B cell (primary cell): ENCODE data around the gene TAS2R40. TPM values are rescaled to one million over a fixed set of nuclear protein-coding genes. Genes with fewer than 3 reads are reported as not detected.
A peak's percentile ranks its signal among the peaks of the same experiment; 100 is the strongest.

Experiments used
- ATAC-seq: fragments of 200-7000 bp; cut with Tn5 transposase; one replicate; pipeline ENCODE4 v1.10.0; 2021; ENCODE audit warnings: low read depth, mild to moderate bottlenecking, moderate number of reproducible peaks, moderate library complexity
- CTCF ChIA-PET: fragments of 350-600 bp; sonication (Branson Sonifier 250); formaldehyde crosslinking; loops from one replicate; lab custom pipeline; 2021; ENCODE audit warnings: antibody characterized with exemption, inconsistent platforms; lab: Charles Lee
- POLR2A ChIA-PET: fragments of 350-600 bp; sonication (Branson Sonifier 250); formaldehyde crosslinking; loops from one replicate; lab custom pipeline; 2021; ENCODE audit warnings: antibody characterized with exemption; lab: Charles Lee
- DNase-seq: peaks from one replicate; pipeline ENCODE4 v3.0.0; 2013
- H2AFZ ChIP-seq: 2 replicates; pipeline ENCODE4 v1.6.1; 2012; ENCODE audit warnings: mild to moderate bottlenecking, low read depth, low read length; ENCODE audit not compliant: insufficient read depth, poor library complexity, severe bottlenecking
- H3K27ac ChIP-seq, 2 donors: 1 replicate in 1 of 2; 2 replicates in 1 of 2; pipeline ENCODE4 v1.5.1; 2012 to 2013; ENCODE audit warnings: low read length in 2 of 2, mild to moderate bottlenecking in 2 of 2, moderate library complexity in 1 of 2
- H3K27me3 ChIP-seq, 4 experiments: fragments of 200-600 bp in 1 of 4; sonication (generic) in 1 of 4; replicated peaks in 1 of 4; 1 replicate in 2 of 4; 2 replicates in 2 of 4; pipeline versions ENCODE4 v1.6.1 to v1.7.0; 2013 to 2016; ENCODE audit warnings: low read length in 3 of 4, mild to moderate bottlenecking in 2 of 4, mixed read lengths in 1 of 4, moderate library complexity in 1 of 4; ENCODE audit not compliant: insufficient read depth in 4 of 4, control insufficient read depth in 3 of 4; ENCODE audit errors: control extremely low read depth in 1 of 4
- H3K36me3 ChIP-seq, 2 experiments: replicated peaks in 1 of 2; 1 replicate in 1 of 2; 2 replicates in 1 of 2; pipeline versions ENCODE4 v1.6.1 to v1.7.1; 2013; ENCODE audit warnings: low read length in 1 of 2; ENCODE audit not compliant: insufficient read depth in 2 of 2, control insufficient read depth in 1 of 2; ENCODE audit errors: control extremely low read depth in 1 of 2, extremely low read depth in 1 of 2
- H3K4me1 ChIP-seq, 2 donors: fragments of 200-600 bp in 1 of 2; sonication (generic) in 1 of 2; 1 replicate in 1 of 2; 2 replicates in 1 of 2; pipeline versions ENCODE4 v1.5.1 to v1.6.1; 2013 to 2017; ENCODE audit warnings: low read length in 2 of 2; ENCODE audit not compliant: control insufficient read depth in 2 of 2, insufficient read depth in 2 of 2
- H3K4me2 ChIP-seq: replicated peaks from 2 replicates; pipeline ENCODE3; 2012; ENCODE audit warnings: mild to moderate bottlenecking, low read depth, low read length; ENCODE audit not compliant: poor library complexity, severe bottlenecking
- H3K4me3 ChIP-seq, 5 experiments: fragments of 200-600 bp in 1 of 5; sonication (generic) in 1 of 5; 1 replicate in 3 of 5; 2 replicates in 2 of 5; pipeline versions ENCODE4 v1.5.1 to v1.7.0; 2011 to 2016; ENCODE audit warnings: low read length in 4 of 5, mild to moderate bottlenecking in 4 of 5, low read depth in 2 of 5, control low read depth in 1 of 5, moderate library complexity in 1 of 5; ENCODE audit not compliant: insufficient read depth in 1 of 5; ENCODE audit errors: control extremely low read depth in 1 of 5, extremely low read depth in 1 of 5
- H3K79me2 ChIP-seq: fragments of 200-600 bp; sonication (generic); one replicate; pipeline ENCODE4 v1.6.0; 2016; ENCODE audit warnings: low read length; ENCODE audit not compliant: control insufficient read depth, insufficient read depth
- H3K9ac ChIP-seq: fragments of 200-600 bp; sonication (generic); 2 replicates; pipeline ENCODE4 v1.6.1; 2017; ENCODE audit warnings: mild to moderate bottlenecking, low read length, moderate library complexity
- H3K9me3 ChIP-seq, 3 donors: one replicate each; pipeline versions ENCODE4 v1.6.1 to v1.7.1; 2013; ENCODE audit warnings: low read length in 2 of 3; ENCODE audit not compliant: control insufficient read depth in 2 of 3, insufficient read depth in 1 of 3; ENCODE audit errors: control extremely low read depth in 1 of 3
- H4K20me1 ChIP-seq: 2 replicates; pipeline ENCODE4 v1.6.0; 2012; ENCODE audit warnings: mild to moderate bottlenecking, low read length; ENCODE audit not compliant: insufficient read depth, control insufficient read depth, poor library complexity, severe bottlenecking
- H3K27ac Mint-ChIP-seq: one replicate; pipeline ENCODE4 v1.8.0; 2021; ENCODE audit warnings: mixed read lengths
- H3K27me3 Mint-ChIP-seq: one replicate; pipeline ENCODE4 v1.8.0; 2021; ENCODE audit warnings: mixed read lengths
- H3K4me1 Mint-ChIP-seq: one replicate; pipeline ENCODE4 v1.8.0; 2021; ENCODE audit warnings: mixed read lengths
- H3K4me3 Mint-ChIP-seq: one replicate; pipeline ENCODE4 v1.8.0; 2021; ENCODE audit warnings: mixed read lengths
- H3K9me3 Mint-ChIP-seq: one replicate; pipeline ENCODE4 v1.8.0; 2022; ENCODE audit warnings: mixed read lengths; ENCODE audit not compliant: insufficient read depth
- CTCF ChIP-seq: fragments of 200-600 bp; IDR thresholded peaks from one replicate; pipeline ENCODE4 v1.8.0; 2022; ENCODE audit warnings: antibody characterized with exemption, mild to moderate bottlenecking
- EZH2 ChIP-seq: IDR thresholded peaks from 2 replicates; pipeline ENCODE4 v1.6.1; 2012; ENCODE audit warnings: borderline replicate concordance, low read depth, mild to moderate bottlenecking, moderate library complexity, low read length; ENCODE audit not compliant: insufficient read depth, poor library complexity, severe bottlenecking
- WGBS: methylation state at CpG from one replicate; pipeline ENCODE4 v1.1.5; 2013; ENCODE audit warnings: missing lambda C conversion rate; ENCODE audit not compliant: insufficient coverage; 5-methylcytosine and 5-hydroxymethylcytosine counted together
- intact Hi-C: fragments of 100-400 bp; cut with micrococcal nuclease; formaldehyde crosslinking; loops from one replicate; pipeline ENCODE4 v1.10.0; 2022
- polyA plus RNA-seq: library from polyadenylated mRNA; depleted of rRNA; stranded (reverse); fragments of >200 nt; gene quantifications from 2 replicates; pipeline ENCODE4 v1.2.3, GENCODE V29; 2012
- total RNA-seq, 2 donors: library from RNA; stranded (reverse); fragments of 120-200 nt in 1 of 2; gene quantifications; 1 replicate in 1 of 2; 2 replicates in 1 of 2; pipeline versions ENCODE4 v1.2.3 to v1.2.4, GENCODE V29; 2013 to 2022

The TAS2R40 gene
- total and polyA plus RNA-seq, 2 donors (not counting 1 experiment from before 2014, with no cell fraction given) = not detected

DNA sequence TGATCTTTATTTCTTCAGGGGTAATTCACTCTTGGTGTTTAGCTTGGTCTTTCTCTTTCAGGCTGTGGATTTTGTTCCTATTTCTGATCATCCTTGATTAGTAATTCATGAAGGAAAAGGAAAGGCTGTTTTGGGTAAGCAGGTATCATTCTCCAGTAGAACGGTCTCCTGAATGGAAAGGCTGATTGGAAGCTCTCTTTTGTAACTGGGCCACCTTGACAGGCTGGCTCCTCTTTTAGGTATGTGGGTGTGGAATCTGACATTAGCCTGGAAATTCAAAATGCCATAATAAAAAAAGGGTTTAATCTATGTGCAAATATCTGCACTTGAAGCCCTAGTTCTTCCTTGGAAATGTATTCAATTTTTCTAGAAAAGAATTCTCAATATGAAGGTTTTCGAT is 19.7 kb upstream of the TAS2R40 start:
- no peaks in the 10 kb centered on the region for H3K9me3 Mint-ChIP-seq
- Histone ChIP-seq H3K9ac (no peak overlapping the region), H3K79me2 (no peaks in the 10 kb centered on the region), H3K9me3 (peaks cover 0 to 3% (median 0%) of the 10 kb centered on the region in 3 donors), H3K36me3 (no peaks in the 10 kb centered on the region), H3K4me2 (no peak overlapping the region), H2AFZ (no peak overlapping the region), H3K27me3 (no peaks in the 10 kb centered on the region), H3K27ac (no peak overlapping the region), H3K4me1 (peaks cover 24 to 25% of the 10 kb centered on the region in 2 donors), H4K20me1 (no peaks in the 10 kb centered on the region), H3K4me3 (no peak overlapping the region)
- H3K4me1 Mint-ChIP-seq = peaks cover 32% of the 10 kb centered on the region
- intact Hi-C loops = no loop called here
- DNase-seq (no peak), ATAC-seq (no peak)
- WGBS = 100% methylated on average over 1 of the region's 2 CpGs
- no peaks in the 10 kb centered on the region for H3K27me3 Mint-ChIP-seq
- ChIA-PET CTCF (interaction anchor here (1.7 to 2.4 kb wide), 2 partner anchors 13 to 194 kb away, joined by 7 to 10 read pairs; no protein-coding TSS in a partner anchor), POLR2A (no interaction called here)
- no peak overlapping the region for H3K4me3 Mint-ChIP-seq
- TF ChIP-seq CTCF = no peak
- no peak for TF ChIP-seq EZH2
- no peak overlapping the region for H3K27ac Mint-ChIP-seq

- no peaks in the 10 kb centered on the region for H3K27me3 Mint-ChIP-seq
- TF ChIP-seq EZH2 (no peak), CTCF (no peak)
Observed at GRCh38 chr7:143203386-143203785, 18.5 kb upstream of the TAS2R40 start.

More at GRCh38 chr7:143203386-143203785, 18.5 kb upstream of the TAS2R40 start:
- intact Hi-C loops = no loop called here
- no peaks in the 10 kb centered on the region for H3K36me3 ChIP-seq
- Mint-ChIP-seq H3K4me1 (peaks cover 37% of the 10 kb centered on the region), H3K27ac (no peak overlapping the region), H3K4me3 (peak overlapping the region; percentile 6), H3K9me3 (no peaks in the 10 kb centered on the region)
- no peaks in the 10 kb centered on the region for H3K79me2 ChIP-seq
- ChIA-PET POLR2A (no interaction called here), CTCF (interaction anchor here (1.0 to 1.9 kb wide), 3 partner anchors 12 to 195 kb away, joined by 3 to 13 read pairs (median 5); no protein-coding TSS in a partner anchor)
- H3K4me1 ChIP-seq = peaks cover 25 to 26% of the 10 kb centered on the region in 2 donors
- H3K4me3 ChIP-seq = no peak overlapping the region
- H4K20me1 ChIP-seq = no peaks in the 10 kb centered on the region
- ATAC-seq = no peak
- no peak overlapping the region for H2AFZ ChIP-seq
- H3K27ac ChIP-seq = no peak overlapping the region
- DNase-seq = no peak
- H3K27me3 ChIP-seq = no peaks in the 10 kb centered on the region
- peaks cover 0 to 3% (median 0%) of the 10 kb centered on the region in 3 donors for H3K9me3 ChIP-seq
- WGBS = 100% methylated on average over 1 of the region's 3 CpGs
- H3K4me2 ChIP-seq = no peak overlapping the region
- no peak overlapping the region for H3K9ac ChIP-seq
